ENCODE measurements around the gene GPR132.

Gene GPR132, protein sequence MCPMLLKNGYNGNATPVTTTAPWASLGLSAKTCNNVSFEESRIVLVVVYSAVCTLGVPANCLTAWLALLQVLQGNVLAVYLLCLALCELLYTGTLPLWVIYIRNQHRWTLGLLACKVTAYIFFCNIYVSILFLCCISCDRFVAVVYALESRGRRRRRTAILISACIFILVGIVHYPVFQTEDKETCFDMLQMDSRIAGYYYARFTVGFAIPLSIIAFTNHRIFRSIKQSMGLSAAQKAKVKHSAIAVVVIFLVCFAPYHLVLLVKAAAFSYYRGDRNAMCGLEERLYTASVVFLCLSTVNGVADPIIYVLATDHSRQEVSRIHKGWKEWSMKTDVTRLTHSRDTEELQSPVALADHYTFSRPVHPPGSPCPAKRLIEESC

DNA sequence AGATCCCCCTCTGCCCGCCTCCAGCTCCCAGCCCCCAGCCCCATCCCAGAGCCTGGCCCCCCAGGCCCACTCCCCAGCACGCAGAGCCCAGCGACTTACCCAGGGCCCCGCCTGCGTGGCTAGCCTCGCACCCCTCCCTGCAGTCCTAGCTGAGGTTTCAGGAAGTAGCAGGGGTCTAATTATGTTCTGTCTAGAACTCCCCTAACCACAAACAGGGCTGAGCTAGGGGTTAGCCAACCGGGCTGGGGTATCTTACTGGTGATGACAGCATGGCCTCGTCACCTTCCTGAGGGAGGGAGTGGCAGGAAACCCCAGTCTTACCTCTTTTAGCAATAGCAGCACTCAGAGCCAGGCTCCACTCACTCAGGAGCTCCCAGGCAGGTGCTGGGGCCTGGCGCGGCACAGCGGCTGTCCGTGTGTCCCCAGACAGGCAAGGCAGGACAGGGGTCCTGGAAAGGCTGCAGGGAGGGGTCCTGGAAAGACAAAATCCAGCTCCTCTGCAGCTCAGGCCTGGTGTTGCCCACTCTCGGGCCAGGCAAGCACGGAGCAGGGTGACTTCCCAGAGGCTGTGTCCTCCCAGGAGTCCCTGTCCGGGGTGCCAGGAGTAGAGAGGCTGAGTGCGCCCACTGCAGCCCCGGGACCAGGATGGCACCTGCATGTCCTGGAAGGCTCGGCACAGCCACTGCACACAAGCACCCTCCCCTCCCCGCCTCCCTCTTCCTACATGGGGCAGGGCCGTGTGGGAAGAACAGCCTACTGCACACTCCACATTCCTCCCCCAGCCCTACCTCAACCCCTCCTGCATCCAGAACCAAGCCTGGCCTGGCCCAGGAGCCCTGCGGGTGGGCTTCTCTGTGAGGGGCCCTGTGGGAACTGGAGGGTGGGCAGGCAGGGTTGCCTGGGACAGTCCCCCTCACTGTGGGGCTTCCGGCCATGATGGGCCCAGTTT, at the start of gene GPR132:
Gene GPR132, minus strand, starts transcription at position 151 of the 949 bp plus-strand sequence. CDS start 10,010 bp downstream, outside the sequence.
- TF ChIP-seq, protein P1, sequence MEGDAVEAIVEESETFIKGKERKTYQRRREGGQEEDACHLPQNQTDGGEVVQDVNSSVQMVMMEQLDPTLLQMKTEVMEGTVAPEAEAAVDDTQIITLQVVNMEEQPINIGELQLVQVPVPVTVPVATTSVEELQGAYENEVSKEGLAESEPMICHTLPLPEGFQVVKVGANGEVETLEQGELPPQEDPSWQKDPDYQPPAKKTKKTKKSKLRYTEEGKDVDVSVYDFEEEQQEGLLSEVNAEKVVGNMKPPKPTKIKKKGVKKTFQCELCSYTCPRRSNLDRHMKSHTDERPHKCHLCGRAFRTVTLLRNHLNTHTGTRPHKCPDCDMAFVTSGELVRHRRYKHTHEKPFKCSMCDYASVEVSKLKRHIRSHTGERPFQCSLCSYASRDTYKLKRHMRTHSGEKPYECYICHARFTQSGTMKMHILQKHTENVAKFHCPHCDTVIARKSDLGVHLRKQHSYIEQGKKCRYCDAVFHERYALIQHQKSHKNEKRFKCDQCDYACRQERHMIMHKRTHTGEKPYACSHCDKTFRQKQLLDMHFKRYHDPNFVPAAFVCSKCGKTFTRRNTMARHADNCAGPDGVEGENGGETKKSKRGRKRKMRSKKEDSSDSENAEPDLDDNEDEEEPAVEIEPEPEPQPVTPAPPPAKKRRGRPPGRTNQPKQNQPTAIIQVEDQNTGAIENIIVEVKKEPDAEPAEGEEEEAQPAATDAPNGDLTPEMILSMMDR (IDR thresholded peaks at IDR 0.05), result no peak

DNA sequence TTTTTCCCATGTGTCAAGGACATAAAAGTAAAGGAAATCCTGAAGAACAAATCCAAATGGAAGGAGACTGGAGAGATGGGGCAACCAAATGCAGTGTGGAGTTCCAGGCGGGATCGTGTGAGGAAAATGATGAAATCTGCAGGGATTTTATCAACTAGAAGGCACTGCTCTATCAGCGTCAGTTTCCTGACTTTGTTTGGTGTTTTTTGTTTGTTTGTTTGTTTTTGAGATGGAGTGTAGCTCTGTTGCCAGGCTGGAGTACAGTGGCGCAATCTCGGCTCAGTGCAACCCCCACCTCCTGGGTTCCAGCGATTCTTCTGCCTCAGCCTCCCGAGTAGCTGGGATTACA, 43.3 kb upstream of the GPR132 start:
- TF ChIP-seq, protein P1 (IDR thresholded peaks at IDR 0.05), result no peak

DNA sequence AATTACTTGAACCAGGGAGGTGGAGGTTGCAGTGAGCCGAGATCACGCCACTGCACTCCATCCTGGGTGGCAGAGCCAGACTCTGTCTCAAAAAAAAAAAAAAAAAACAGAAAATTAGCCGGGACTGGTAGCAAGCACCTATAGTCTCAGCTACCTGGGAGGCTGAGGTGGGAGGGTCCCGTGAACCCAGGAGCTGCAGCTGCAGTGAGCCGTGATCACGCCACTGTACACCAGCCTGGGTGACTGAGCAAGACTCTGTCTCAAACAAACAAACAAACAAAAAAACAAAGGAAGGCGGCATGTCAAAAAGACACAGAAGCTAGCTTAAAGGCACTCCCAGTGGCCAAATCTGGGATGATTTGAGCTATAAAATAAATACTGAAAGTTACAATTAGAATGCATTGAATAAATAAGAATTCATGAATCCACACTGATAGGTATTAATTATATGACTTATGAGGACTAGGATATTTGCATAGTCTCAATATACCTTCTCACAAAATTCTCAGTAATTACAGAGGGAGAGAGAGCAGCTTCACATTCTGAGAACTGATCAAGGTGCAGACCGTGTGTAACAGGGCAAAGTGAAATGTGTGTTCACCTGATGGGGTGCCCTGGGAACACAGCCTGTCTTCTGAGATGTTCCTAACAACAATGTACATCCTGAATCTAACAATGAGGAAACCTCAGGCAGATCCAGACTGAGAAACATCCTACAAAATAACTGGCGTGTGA, 42.7 kb upstream of the GPR132 start:
- TF ChIP-seq, protein P1 (IDR thresholded peaks at IDR 0.05), result no peak

DNA sequence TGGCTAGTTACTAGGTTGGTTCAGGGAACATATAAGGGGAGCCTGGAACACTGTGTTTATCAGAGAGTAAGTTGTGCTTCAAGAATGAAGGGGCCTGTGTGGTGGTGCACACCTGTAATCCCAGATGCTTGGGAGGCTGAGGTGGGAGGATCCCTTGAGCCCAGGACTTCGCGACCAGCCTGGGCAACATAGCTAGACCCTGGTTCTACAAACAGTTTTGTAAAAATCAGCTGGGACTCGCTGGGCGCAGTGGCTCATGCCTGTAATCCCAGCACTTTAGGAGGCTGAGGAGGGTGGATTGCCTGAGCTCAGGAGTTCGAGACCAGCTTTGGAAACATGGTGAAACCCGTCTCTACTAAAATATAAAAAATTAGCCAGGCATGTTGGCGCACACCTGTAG, 42.1 kb upstream of the GPR132 start:
- TF ChIP-seq, protein P1 (IDR thresholded peaks at IDR 0.05), result no peak

DNA sequence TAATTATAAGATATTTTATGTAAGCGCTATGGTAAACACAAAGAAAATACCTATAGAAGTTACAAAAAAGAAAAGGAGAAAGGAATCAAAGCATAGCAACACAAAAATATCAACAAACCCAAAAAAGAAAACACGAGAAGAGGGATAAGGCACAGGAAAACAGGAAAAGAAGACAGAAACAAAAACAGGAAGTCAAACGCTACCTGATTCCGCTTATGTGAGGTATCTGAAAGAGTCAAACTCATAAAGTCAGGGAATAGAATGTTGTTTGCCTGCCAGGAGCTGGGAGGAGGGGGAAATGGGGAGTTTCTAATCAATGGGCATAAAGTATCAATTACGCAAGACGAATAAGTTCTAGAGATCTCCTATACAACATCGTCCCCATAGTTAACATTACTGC, 39.9 kb upstream of the GPR132 start:
- TF ChIP-seq, protein P1 (IDR thresholded peaks at IDR 0.05), result no peak

DNA sequence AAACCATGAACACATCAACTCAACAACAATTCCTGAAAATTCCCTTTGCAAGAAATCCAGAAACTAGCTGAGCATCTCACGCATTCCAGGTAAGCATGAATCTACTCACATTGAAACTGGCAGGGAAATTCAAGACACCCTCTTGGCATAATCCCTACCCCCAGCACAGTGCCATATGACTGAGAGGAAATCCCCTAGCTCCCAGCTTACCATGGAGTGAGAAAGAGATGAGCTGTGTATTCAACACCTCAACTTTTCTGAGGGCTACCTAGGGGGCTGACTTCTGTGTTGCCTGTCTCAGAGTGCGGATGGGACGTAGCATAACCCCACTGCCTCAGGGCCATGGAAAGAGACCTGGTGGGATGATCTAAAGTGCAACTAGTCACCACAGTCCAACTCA, 37.7 kb upstream of the GPR132 start:
- TF ChIP-seq, protein P1 (IDR thresholded peaks at IDR 0.05), result no peak

DNA sequence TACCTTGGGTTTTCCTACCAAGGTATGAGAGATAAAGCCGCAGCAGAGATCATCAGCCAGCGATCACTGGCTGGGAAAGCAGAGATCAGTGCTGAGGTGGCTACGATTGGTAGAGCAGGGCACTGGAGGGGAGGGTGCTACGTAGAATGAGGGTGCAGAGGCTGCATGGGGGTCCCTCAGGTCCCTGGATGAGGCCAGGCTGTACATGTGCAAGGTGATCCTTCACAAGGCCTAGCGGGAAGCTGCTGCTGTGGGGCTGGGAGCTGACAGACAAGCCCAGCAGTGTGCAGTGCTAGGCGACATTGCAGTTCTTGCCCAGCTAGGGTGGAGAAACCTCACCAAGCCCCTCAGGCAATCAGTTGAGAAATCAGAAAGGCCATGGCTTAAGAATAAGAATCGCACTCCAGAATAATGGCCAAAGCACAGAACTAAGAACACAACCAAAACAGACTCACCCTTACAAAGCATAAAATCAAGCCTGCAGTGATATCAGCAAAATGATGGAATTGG, 37.2 kb upstream of the GPR132 start:
- TF ChIP-seq, protein P1 (IDR thresholded peaks at IDR 0.05), result no peak
